Measurements from ENCODE around the gene KRTAP12-3.

- TF ChIP-seq EZH2phosphoT487 (IDR thresholded peaks at IDR 0.05) (no peak), EZH2 (IDR thresholded peaks at IDR 0.05) (no peak)
- TF ChIP-seq, protein P1, sequence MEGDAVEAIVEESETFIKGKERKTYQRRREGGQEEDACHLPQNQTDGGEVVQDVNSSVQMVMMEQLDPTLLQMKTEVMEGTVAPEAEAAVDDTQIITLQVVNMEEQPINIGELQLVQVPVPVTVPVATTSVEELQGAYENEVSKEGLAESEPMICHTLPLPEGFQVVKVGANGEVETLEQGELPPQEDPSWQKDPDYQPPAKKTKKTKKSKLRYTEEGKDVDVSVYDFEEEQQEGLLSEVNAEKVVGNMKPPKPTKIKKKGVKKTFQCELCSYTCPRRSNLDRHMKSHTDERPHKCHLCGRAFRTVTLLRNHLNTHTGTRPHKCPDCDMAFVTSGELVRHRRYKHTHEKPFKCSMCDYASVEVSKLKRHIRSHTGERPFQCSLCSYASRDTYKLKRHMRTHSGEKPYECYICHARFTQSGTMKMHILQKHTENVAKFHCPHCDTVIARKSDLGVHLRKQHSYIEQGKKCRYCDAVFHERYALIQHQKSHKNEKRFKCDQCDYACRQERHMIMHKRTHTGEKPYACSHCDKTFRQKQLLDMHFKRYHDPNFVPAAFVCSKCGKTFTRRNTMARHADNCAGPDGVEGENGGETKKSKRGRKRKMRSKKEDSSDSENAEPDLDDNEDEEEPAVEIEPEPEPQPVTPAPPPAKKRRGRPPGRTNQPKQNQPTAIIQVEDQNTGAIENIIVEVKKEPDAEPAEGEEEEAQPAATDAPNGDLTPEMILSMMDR (IDR thresholded peaks at IDR 0.05), result no peak
Observed at GRCh38 chr21:44644878-44645277, 12.9 kb upstream of the KRTAP12-3 start.
